ENCODE measurements around the gene VAV3.
A peak's percentile ranks its signal among the peaks of the same experiment; 100 is the strongest.
"Not testable (repeated sequence)": the region's sequence is repeated elsewhere in the genome, so short reads cannot be mapped to it uniquely, and the experiment has no call there.

VAV3 gene

GRCh38 chr1:107682467-107682866 is 282.5 kb downstream of the VAV3 start:
- no peak for DNase-seq (ENCODE audit: low spot score)

GRCh38 chr1:107681001-107681479 is 283.9 kb downstream of the VAV3 start:
- DNase-seq (ENCODE audit: low spot score) = no peak

- no peak for DNase-seq (ENCODE audit: low spot score)
Measured at GRCh38 chr1:107680579-107680985, 284.4 kb downstream of the VAV3 start.

- no peak for DNase-seq (ENCODE audit: low spot score)
Measured at GRCh38 chr1:107679411-107679953, 285.5 kb downstream of the VAV3 start.

- no peak for DNase-seq (ENCODE audit: low spot score)
Measured at GRCh38 chr1:107678993-107679392, 286.0 kb downstream of the VAV3 start.

- DNase-seq (ENCODE audit: low spot score) = no peak
Measured at GRCh38 chr1:107677697-107678096, 287.3 kb downstream of the VAV3 start.

GRCh38 chr1:107674486-107674885 is 290.5 kb downstream of the VAV3 start:
- no peak for DNase-seq (ENCODE audit: low spot score)

GRCh38 chr1:107673006-107673405 is 292.0 kb downstream of the VAV3 start:
- no peak for DNase-seq (ENCODE audit: low spot score)

GRCh38 chr1:107670397-107671040 is 294.5 kb downstream of the VAV3 start:
- no peak for DNase-seq (ENCODE audit: low spot score)

- DNase-seq (ENCODE audit: low spot score) = no peak
Measured at GRCh38 chr1:107669996-107670395, 295.0 kb downstream of the VAV3 start.

GRCh38 chr1:107668762-107669161 is 296.2 kb downstream of the VAV3 start:
- DNase-seq (ENCODE audit: low spot score) = no peak

GRCh38 chr1:107666493-107666892 is 298.5 kb downstream of the VAV3 start:
- DNase-seq (ENCODE audit: low spot score) = no peak

GRCh38 chr1:107664982-107665925 is 299.7 kb downstream of the VAV3 start:
- DNase-seq (ENCODE audit: low spot score) = no peak

- DNase-seq (ENCODE audit: low spot score) = no peak
Measured at GRCh38 chr1:107662971-107663370, 302.0 kb downstream of the VAV3 start.

- peak; percentile 27 for DNase-seq (ENCODE audit: low spot score)
Measured at GRCh38 chr1:107661158-107661557, 303.8 kb downstream of the VAV3 start.

- no peak for DNase-seq (ENCODE audit: low spot score)
Measured at GRCh38 chr1:107659961-107660360, 305.0 kb downstream of the VAV3 start.

GRCh38 chr1:107657356-107657755 is 307.6 kb downstream of the VAV3 start:
- DNase-seq (ENCODE audit: low spot score) = no peak

- no peak for DNase-seq (ENCODE audit: low spot score)
Measured at GRCh38 chr1:107653765-107654164, 311.2 kb downstream of the VAV3 start.

GRCh38 chr1:107653005-107653404 is 312.0 kb downstream of the VAV3 start:
- DNase-seq (ENCODE audit: low spot score) = no peak

GRCh38 chr1:107650825-107651224 is 314.2 kb downstream of the VAV3 start:
- not testable (repeated sequence) for DNase-seq (ENCODE audit: low spot score)

- DNase-seq (ENCODE audit: low spot score) = no peak
Measured at GRCh38 chr1:107649023-107649422, 316.0 kb downstream of the VAV3 start.

GRCh38 chr1:107648071-107648470 is 316.9 kb downstream of the VAV3 start:
- no peak for DNase-seq (ENCODE audit: low spot score)

- DNase-seq (ENCODE audit: low spot score) = no peak
Measured at GRCh38 chr1:107647012-107647411, 318.0 kb downstream of the VAV3 start.

Data from ecto neural progenitor cell (in vitro differentiated cells).